Ovary (tissue), 3 donors: Measurements from ENCODE around the gene ZSCAN5A.

Experiments
- EP300 ChIP-seq: sonication (generic); formaldehyde crosslinking; IDR thresholded peaks from one replicate; pipeline ENCODE4 v1.6.1; 2017; ENCODE audit warnings: antibody characterized with exemption
- TF ChIP-seq, protein P1 (sequence below), 3 donors: fragments of 450-650 bp in 2 of 3; fragments of 200-600 bp in 1 of 3; IDR thresholded peaks; one replicate each; pipeline versions ENCODE4 v1.5.1 to v1.8.0; 2016 to 2022; ENCODE audit warnings: antibody characterized with exemption in 3 of 3, mild to moderate bottlenecking in 1 of 3
- donor health status: DM: no; HTN: no; CAD: no.

DNA sequence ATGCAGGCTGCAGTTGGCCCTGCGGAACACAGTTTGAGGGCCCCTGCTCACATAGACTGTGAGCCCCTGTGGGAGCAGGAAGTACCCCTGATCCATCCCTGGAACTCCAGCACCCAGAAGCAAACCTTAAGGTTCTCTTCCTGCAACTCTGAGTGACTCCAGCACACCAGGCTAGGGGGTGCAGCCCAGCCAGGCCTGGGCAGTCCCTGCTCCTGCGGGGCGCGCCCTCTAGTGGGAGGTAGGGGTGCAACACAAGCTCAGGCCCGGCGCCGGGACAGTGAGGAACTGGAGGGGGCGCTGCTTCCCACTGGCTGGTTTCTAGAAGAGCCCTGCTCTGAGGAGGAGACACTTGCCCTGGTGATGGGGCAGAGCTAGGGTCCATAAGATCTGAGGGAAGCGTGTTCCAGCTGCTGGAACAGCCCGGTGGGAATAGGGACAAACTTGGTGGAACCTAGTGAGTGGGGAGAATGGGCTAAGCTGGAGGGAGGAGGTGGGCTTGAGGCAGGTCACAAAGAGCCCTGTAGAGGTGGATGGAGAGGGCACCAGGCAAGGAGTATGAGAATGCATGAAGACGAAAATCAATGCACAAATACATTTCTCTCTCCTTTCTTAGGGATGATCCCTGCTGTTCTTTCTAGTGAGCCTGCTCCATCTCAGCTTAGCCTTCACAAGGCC lies 5.0 kb downstream of the ZSCAN5A start:
- TF ChIP-seq, protein P1, sequence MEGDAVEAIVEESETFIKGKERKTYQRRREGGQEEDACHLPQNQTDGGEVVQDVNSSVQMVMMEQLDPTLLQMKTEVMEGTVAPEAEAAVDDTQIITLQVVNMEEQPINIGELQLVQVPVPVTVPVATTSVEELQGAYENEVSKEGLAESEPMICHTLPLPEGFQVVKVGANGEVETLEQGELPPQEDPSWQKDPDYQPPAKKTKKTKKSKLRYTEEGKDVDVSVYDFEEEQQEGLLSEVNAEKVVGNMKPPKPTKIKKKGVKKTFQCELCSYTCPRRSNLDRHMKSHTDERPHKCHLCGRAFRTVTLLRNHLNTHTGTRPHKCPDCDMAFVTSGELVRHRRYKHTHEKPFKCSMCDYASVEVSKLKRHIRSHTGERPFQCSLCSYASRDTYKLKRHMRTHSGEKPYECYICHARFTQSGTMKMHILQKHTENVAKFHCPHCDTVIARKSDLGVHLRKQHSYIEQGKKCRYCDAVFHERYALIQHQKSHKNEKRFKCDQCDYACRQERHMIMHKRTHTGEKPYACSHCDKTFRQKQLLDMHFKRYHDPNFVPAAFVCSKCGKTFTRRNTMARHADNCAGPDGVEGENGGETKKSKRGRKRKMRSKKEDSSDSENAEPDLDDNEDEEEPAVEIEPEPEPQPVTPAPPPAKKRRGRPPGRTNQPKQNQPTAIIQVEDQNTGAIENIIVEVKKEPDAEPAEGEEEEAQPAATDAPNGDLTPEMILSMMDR (IDR thresholded peaks at IDR 0.05) = no peak
- no peak for TF ChIP-seq EP300
